Activated CD4-positive, alpha-beta T cell treated with anti-CD3 and anti-CD28 coated beads for 1 hour (primary cell): ENCODE data around the gene HES7.

Experiments used
- DNase-seq: peaks from one replicate; pipeline ENCODE4 v3.0.0-alpha.2; 2020

Gene HES7

GRCh38 chr17:8142887-8143580 is 19.1 kb upstream of the HES7 start:
- DNase-seq, result no peak

GRCh38 chr17:8142158-8142886 is 18.4 kb upstream of the HES7 start:
- no peak for DNase-seq

GRCh38 chr17:8141741-8142140 is 17.8 kb upstream of the HES7 start:
- no peak for DNase-seq

- no peak for DNase-seq
Observed at GRCh38 chr17:8141045-8141444, 17.1 kb upstream of the HES7 start.

- no peak for DNase-seq
Observed at GRCh38 chr17:8140065-8141029, 16.4 kb upstream of the HES7 start.

- DNase-seq, result peak; percentile 94
Observed at GRCh38 chr17:8138672-8139371, 14.9 kb upstream of the HES7 start.

GRCh38 chr17:8138374-8138671 is 14.4 kb upstream of the HES7 start:
- no peak for DNase-seq

GRCh38 chr17:8137645-8138373 is 13.9 kb upstream of the HES7 start:
- no peak for DNase-seq

GRCh38 chr17:8133941-8134340 is 10.0 kb upstream of the HES7 start:
- DNase-seq, result no peak

- DNase-seq, result no peak
Observed at GRCh38 chr17:8133399-8133798, 9.5 kb upstream of the HES7 start.

- DNase-seq, result no peak
Observed at GRCh38 chr17:8131844-8132441, 8.0 kb upstream of the HES7 start.

- no peak for DNase-seq
Observed at GRCh38 chr17:8128125-8128784, 4.3 kb upstream of the HES7 start.

- DNase-seq, result no peak
Observed at GRCh38 chr17:8126491-8127066, 2.7 kb upstream of the HES7 start.

- no peak for DNase-seq
Observed at GRCh38 chr17:8125947-8126490, 2.1 kb upstream of the HES7 start.

GRCh38 chr17:8125154-8125946 is 1.4 kb upstream of the HES7 start:
- peak; percentile 82 for DNase-seq

GRCh38 chr17:8124350-8125153 is 646 bp upstream of the HES7 start:
- DNase-seq, result no peak

- no peak for DNase-seq
Observed at GRCh38 chr17:8122924-8123694, 797 bp downstream of the HES7 start.

- no peak for DNase-seq
Observed at GRCh38 chr17:8122422-8122923, 1.4 kb downstream of the HES7 start.
